ENCODE data around the gene NME3. TPM values are rescaled to one million over a fixed set of nuclear protein-coding genes. Genes with fewer than 3 reads are reported as not detected.

Gene NME3
- total and polyA plus RNA-seq, 9 of the 15 experiments (the other 6 are each of a cell fraction or from before 2014, with no cell fraction given) = 0.68 to 76.3 (median 11.5) TPM

- TF ChIP-seq IRF1 (CRISPR knock-in tag; IDR thresholded peaks at IDR 0.05; ENCODE audit: borderline replicate concordance) = no peak
- no peak for TF ChIP-seq EP300 (IDR thresholded peaks at IDR 0.05; ENCODE audit: low read length)
- no peak for TF ChIP-seq ZBTB33 (CRISPR knock-in tag; IDR thresholded peaks at IDR 0.05)
- no peak for TF ChIP-seq ZNF436 (CRISPR knock-in tag; IDR thresholded peaks at IDR 0.05)
- no peak for TF ChIP-seq PCBP1 (IDR thresholded peaks at IDR 0.05; ENCODE audit: low read depth, low read length, poor library complexity, severe bottlenecking)
Observed at GRCh38 chr16:1784977-1785845, 13.9 kb upstream of the NME3 start (continued).
